Right lobe of liver (tissue), 6 donors: Measurements from ENCODE around the gene SIX5. TPM values are rescaled to one million over a fixed set of nuclear protein-coding genes. Genes with fewer than 3 reads are reported as not detected.

ENCODE experiments used
- ATAC-seq, 4 donors: fragments of 200-7000 bp; cut with Tn5 transposase; one replicate each; pipeline ENCODE4 v1.9.1; 2020; ENCODE audit warnings: mild to moderate bottlenecking in 4 of 4, moderate library complexity in 4 of 4
- DNase-seq, 3 donors: peaks; one replicate each; pipeline ENCODE4 v3.0.0-alpha.2; 2020
- H3K27ac ChIP-seq, 3 donors: fragments of 200-600 bp; one replicate each; pipeline ENCODE4 v1.8.0; 2022
- H3K27me3 ChIP-seq, 2 donors: fragments of 200-600 bp; one replicate each; pipeline ENCODE4 v1.8.0; 2022
- H3K36me3 ChIP-seq, 4 donors: fragments of 200-600 bp; sonication (generic) in 1 of 4; one replicate each; pipeline versions ENCODE4 v1.5.1 to v1.8.0; 2017 to 2022; ENCODE audit warnings: control low read depth in 1 of 4
- H3K4me1 ChIP-seq, 4 donors: fragments of 200-600 bp; sonication (generic) in 1 of 4; one replicate each; pipeline versions ENCODE4 v1.5.1 to v1.8.0; 2017 to 2022; ENCODE audit warnings: control low read depth in 1 of 4
- H3K4me3 ChIP-seq, 3 donors: fragments of 200-600 bp; one replicate each; pipeline ENCODE4 v1.8.0; 2022
- H3K9me3 ChIP-seq, 4 donors: fragments of 200-600 bp; sonication (generic) in 1 of 4; one replicate each; pipeline versions ENCODE4 v1.5.1 to v1.8.0; 2017 to 2022; ENCODE audit warnings: control low read depth in 1 of 4
- CTCF ChIP-seq, 4 donors: fragments of 200-600 bp in 3 of 4; fragments of 450-650 bp in 1 of 4; IDR thresholded peaks; one replicate each; pipeline versions ENCODE4 v1.5.1 to v1.8.0; 2016 to 2022; ENCODE audit warnings: antibody characterized with exemption in 4 of 4, mild to moderate bottlenecking in 2 of 4
- POLR2A ChIP-seq: fragments of 450-650 bp; IDR thresholded peaks from one replicate; pipeline ENCODE4 v1.6.1; 2017; ENCODE audit warnings: antibody characterized with exemption, mild to moderate bottlenecking
- WGBS: methylation state at CpG from one replicate; pipeline ENCODE4 v1.1.6; 2018; ENCODE audit warnings: low coverage, low lambda C conversion rate; ENCODE audit not compliant: insufficient coverage; ENCODE audit errors: missing lambda C conversion rate; 5-methylcytosine and 5-hydroxymethylcytosine counted together
- intact Hi-C, 2 donors: fragments of 100-400 bp; cut with DNase I; formaldehyde crosslinking; loops; one replicate each; pipeline versions ENCODE4 v1.11.2 to v1.14.1; 2022
- total RNA-seq, 6 experiments: library from RNA; depleted of rRNA in 2 of 6; stranded (reverse); fragments of >200 nt in 2 of 6; fragmentation: NEBNext Ultra II Directional in 3 of 6; extraction: Animal tissue kit (Norgen Biotek cat#: 25700) in 3 of 6; gene quantifications; one replicate each; pipeline versions ENCODE4 v1.1.0 to v1.2.4, GENCODE V29; 2016 to 2023
- donor health status: DM: no; HTN: yes; CAD: no.
- donor health status: DM: no; HTN: no; CAD: no.
- donor health status: DM: no; HTN: no; CAD: no.
- donor health status: DM: no; HTN: yes; CAD: no.
- donor health status: DM: no; HTN: yes; CAD: no.

SIX5 gene
- total RNA-seq, 6 experiments from 2014 or later = 7.8 to 11.6 (median 9.5) TPM

GRCh38 chr19:45769821-45770191 is 754 bp upstream of the SIX5 start:
- Histone ChIP-seq H3K4me1 (peaks cover 0 to 20% (median 7%) of the 10 kb centered on the region in 4 donors), H3K4me3 (peak overlapping the region; percentile 38 to 91 (median 76)), H3K27me3 (no peaks in the 10 kb centered on the region), H3K9me3 (no peaks in the 10 kb centered on the region), H3K36me3 (no peaks in the 10 kb centered on the region), H3K27ac (peak overlapping the region; percentile 72 to 93 (median 92))
- ATAC-seq (peak in 3 of 4 donors; percentile 0 to 8 (median 1)), DNase-seq (peak; percentile 64 to 73 (median 71))
- TF ChIP-seq POLR2A = no peak
- WGBS = 0% methylated on average over 11 of the region's 28 CpGs
- intact Hi-C loops = no loop called here

- H3K4me1 ChIP-seq = peaks cover 0 to 20% (median 7%) of the 10 kb centered on the region in 4 donors
- intact Hi-C loops = no loop called here
- H3K9me3 ChIP-seq = no peaks in the 10 kb centered on the region
- H3K4me3 ChIP-seq = peak overlapping the region; percentile 76 to 91 (median 80)
- ATAC-seq (no peak), DNase-seq (peak in 1 of 3 donors; percentile 60)
- H3K27ac ChIP-seq = peak overlapping the region; percentile 86 to 97 (median 92)
- WGBS = 3% methylated on average over 12 of the region's 33 CpGs
- TF ChIP-seq POLR2A = no peak
- H3K36me3 ChIP-seq = no peaks in the 10 kb centered on the region
- H3K27me3 ChIP-seq = no peaks in the 10 kb centered on the region
These were observed 433 bp downstream of the SIX5 start for GRCh38 chr19:45768655-45768983.

- 17% methylated on average over 6 of the region's 102 CpGs for WGBS
- peak overlapping the region; percentile 86 to 97 (median 92) for H3K27ac ChIP-seq
- peak in 3 of 4 donors; percentile 0 to 3 (median 3) for ATAC-seq
- TF ChIP-seq CTCF (IDR thresholded peaks at IDR 0.05) (no peak), POLR2A (peak; percentile 64)
- H3K4me1 ChIP-seq = peaks cover 0 to 20% (median 7%) of the 10 kb centered on the region in 4 donors
- peak; percentile 78 to 84 (median 78) for DNase-seq
- H3K9me3 ChIP-seq = no peaks in the 10 kb centered on the region
- peak overlapping the region; percentile 76 to 91 (median 80) for H3K4me3 ChIP-seq
- no peaks in the 10 kb centered on the region for H3K27me3 ChIP-seq
- no peaks in the 10 kb centered on the region for H3K36me3 ChIP-seq
- intact Hi-C loops = no loop called here
These were observed 984 bp downstream of the SIX5 start for GRCh38 chr19:45767881-45768654.

GRCh38 chr19:45767410-45767880 is 1.6 kb downstream of the SIX5 start:
- Histone ChIP-seq H3K4me3 (peak overlapping the region; percentile 76 to 91 (median 80)), H3K27ac (peak overlapping the region; percentile 86 to 97 (median 92)), H3K36me3 (no peaks in the 10 kb centered on the region), H3K4me1 (peaks cover 0 to 20% (median 7%) of the 10 kb centered on the region in 4 donors), H3K27me3 (no peaks in the 10 kb centered on the region), H3K9me3 (no peaks in the 10 kb centered on the region)
- ATAC-seq = peak in 2 of 4 donors; percentile 0 to 1
- DNase-seq = peak; percentile 75 to 79 (median 78)
- intact Hi-C loops = no loop called here
- 29% methylated on average over 24 of the region's 31 CpGs for WGBS
- TF ChIP-seq POLR2A (peak; percentile 56), CTCF (IDR thresholded peaks at IDR 0.05) (no peak)

- H3K9me3 ChIP-seq = no peaks in the 10 kb centered on the region
- H3K4me1 ChIP-seq = peaks cover 0 to 17% (median 5%) of the 10 kb centered on the region in 4 donors
- ATAC-seq = no peak
- peak overlapping the region; percentile 86 to 97 (median 92) for H3K27ac ChIP-seq
- no peaks in the 10 kb centered on the region for H3K36me3 ChIP-seq
- TF ChIP-seq POLR2A = no peak
- TF ChIP-seq CTCF (IDR thresholded peaks at IDR 0.05) = no peak
- 28% methylated on average over 3 of the region's 24 CpGs for WGBS
- peak overlapping the region; percentile 76 to 91 (median 80) for H3K4me3 ChIP-seq
- intact Hi-C loops = no loop called here
- no peaks in the 10 kb centered on the region for H3K27me3 ChIP-seq
- no peak for DNase-seq
These were observed 2.1 kb downstream of the SIX5 start for GRCh38 chr19:45766869-45767346.
